Uterus (tissue), 4 donors: ENCODE results near the gene NYNRIN. TPM values are rescaled to one million over a fixed set of nuclear protein-coding genes. Genes with fewer than 3 reads are reported as not detected.

Experiments
- DNase-seq, 2 donors: peaks; one replicate each; pipeline ENCODE4 v3.0.0-alpha.2; 2019 to 2020
- H3K27ac ChIP-seq, 2 donors: fragments of 200-600 bp; sonication (generic); 1 replicate in 1 of 2; 2 replicates in 1 of 2; pipeline ENCODE4 v1.5.1; 2016 to 2018
- H3K27me3 ChIP-seq, 2 donors: fragments of 200-600 bp; sonication (generic); one replicate each; pipeline ENCODE4 v1.5.1; 2018 to 2019; ENCODE audit warnings: control low read depth in 1 of 2
- H3K36me3 ChIP-seq, 2 donors: fragments of 200-600 bp; sonication (generic); one replicate each; pipeline ENCODE4 v1.5.1; 2019; ENCODE audit warnings: control low read depth in 1 of 2
- H3K4me1 ChIP-seq, 2 donors: fragments of 200-600 bp; sonication (generic); one replicate each; pipeline ENCODE4 v1.5.1; 2018 to 2019; ENCODE audit warnings: control low read depth in 1 of 2
- H3K4me3 ChIP-seq, 2 donors: fragments of 200-600 bp; sonication (generic); 1 replicate in 1 of 2; 2 replicates in 1 of 2; pipeline ENCODE4 v1.5.1; 2018 to 2019; ENCODE audit warnings: mild to moderate bottlenecking in 1 of 2
- H3K9me3 ChIP-seq, 2 donors: fragments of 200-600 bp; sonication (generic); one replicate each; pipeline ENCODE4 v1.5.1; 2019; ENCODE audit warnings: control low read depth in 1 of 2
- CTCF ChIP-seq, 4 experiments: fragments of 200-600 bp in 2 of 4; fragments of 450-650 bp in 2 of 4; sonication (generic) in 2 of 4; IDR thresholded peaks; one replicate each; pipeline ENCODE4 v1.5.1; 2016 to 2019; ENCODE audit warnings: antibody characterized with exemption in 4 of 4, mild to moderate bottlenecking in 2 of 4, moderate library complexity in 1 of 4
- POLR2A ChIP-seq, 2 donors: fragments of 450-650 bp; IDR thresholded peaks; one replicate each; pipeline ENCODE4 v1.6.1; 2016; ENCODE audit warnings: antibody characterized with exemption in 2 of 2, mild to moderate bottlenecking in 1 of 2, moderate library complexity in 1 of 2
- intact Hi-C: fragments of 100-400 bp; cut with DNase I; formaldehyde crosslinking; loops from one replicate; pipeline ENCODE4 v1.15.1; 2023; ENCODE audit warnings: low total_unique reads
- total RNA-seq, 4 donors: library from RNA; depleted of rRNA in 3 of 4; stranded (reverse); fragments of >200 nt in 3 of 4; gene quantifications; one replicate each; pipeline versions ENCODE4 v1.1.0 to v1.2.4, GENCODE V29; 2014 to 2023
- donor health status: DM: yes; HTN: yes; CAD: no.

Gene NYNRIN
- total RNA-seq, 4 donors from 2014 or later = 4.9 to 51.1 (median 27.3) TPM

- intact Hi-C loops = no loop called here
- no peaks in the 10 kb centered on the region for H3K27me3 ChIP-seq
- H3K36me3 ChIP-seq = no peaks in the 10 kb centered on the region
- no peak overlapping the region for H3K4me3 ChIP-seq
- no peak overlapping the region for H3K27ac ChIP-seq
- TF ChIP-seq CTCF (IDR thresholded peaks at IDR 0.05) = no peak
- no peak for TF ChIP-seq POLR2A (IDR thresholded peaks at IDR 0.05)
- no peak for DNase-seq
- no peaks in the 10 kb centered on the region for H3K9me3 ChIP-seq
- peaks cover 0 to 4% of the 10 kb centered on the region in 2 donors for H3K4me1 ChIP-seq
Measured at GRCh38 chr14:24394275-24394674, 4.5 kb upstream of the NYNRIN start.

DNA sequence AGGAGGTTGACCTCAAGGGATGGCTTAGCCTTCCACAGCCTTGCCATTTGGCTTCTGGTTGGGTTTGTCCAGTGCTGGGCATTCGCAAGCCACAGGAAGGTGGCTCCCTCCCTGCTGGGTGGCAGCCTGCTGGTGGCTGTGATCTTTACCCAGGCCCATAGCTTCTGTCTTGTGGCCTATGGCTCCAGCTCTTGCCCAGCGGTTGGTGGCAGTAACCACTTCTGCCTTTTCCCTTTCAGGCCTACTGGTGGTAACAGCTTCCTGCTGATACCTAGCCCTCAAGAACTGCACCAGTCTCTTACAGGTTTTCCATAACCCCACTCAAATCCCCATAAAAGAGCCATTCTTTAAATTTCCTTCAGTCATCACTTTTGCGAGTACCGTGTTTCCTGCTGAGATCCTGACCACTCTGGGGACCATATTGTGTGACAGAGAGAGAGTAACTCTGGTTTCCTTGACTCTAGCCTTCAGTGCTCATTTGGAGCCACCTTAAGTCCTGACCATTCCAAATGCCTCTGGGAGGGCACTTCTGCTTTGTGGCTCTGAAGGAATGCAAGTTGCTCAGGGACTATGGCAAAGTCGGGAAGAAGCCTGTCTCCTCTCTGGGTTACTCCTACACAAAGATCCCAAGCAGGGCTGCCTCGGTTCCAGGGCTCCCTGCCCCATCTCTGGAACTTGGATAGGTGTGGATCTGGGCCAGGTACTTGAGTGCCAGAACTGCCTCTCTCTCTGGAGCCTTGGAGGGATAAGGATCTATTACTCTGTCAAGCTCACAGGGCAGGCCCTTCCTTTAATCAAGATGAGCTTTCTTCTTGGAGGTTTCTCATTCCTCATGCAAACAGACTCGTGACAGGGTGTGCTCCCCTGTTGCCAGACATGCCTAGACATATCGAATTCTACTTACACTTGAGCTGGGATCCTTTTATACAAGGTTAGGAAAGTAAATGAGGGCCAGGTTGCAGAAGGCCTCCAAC lies 2.9 kb upstream of the NYNRIN start:
- no peaks in the 10 kb centered on the region for H3K9me3 ChIP-seq
- H3K27ac ChIP-seq = no peak overlapping the region
- intact Hi-C loops = no loop called here
- H3K4me3 ChIP-seq = no peak overlapping the region
- no peaks in the 10 kb centered on the region for H3K36me3 ChIP-seq
- TF ChIP-seq CTCF (IDR thresholded peaks at IDR 0.05) (no peak), POLR2A (IDR thresholded peaks at IDR 0.05) (no peak)
- peaks cover 0 to 7% of the 10 kb centered on the region in 2 donors for H3K4me1 ChIP-seq
- no peaks in the 10 kb centered on the region for H3K27me3 ChIP-seq
- DNase-seq = no peak

DNA sequence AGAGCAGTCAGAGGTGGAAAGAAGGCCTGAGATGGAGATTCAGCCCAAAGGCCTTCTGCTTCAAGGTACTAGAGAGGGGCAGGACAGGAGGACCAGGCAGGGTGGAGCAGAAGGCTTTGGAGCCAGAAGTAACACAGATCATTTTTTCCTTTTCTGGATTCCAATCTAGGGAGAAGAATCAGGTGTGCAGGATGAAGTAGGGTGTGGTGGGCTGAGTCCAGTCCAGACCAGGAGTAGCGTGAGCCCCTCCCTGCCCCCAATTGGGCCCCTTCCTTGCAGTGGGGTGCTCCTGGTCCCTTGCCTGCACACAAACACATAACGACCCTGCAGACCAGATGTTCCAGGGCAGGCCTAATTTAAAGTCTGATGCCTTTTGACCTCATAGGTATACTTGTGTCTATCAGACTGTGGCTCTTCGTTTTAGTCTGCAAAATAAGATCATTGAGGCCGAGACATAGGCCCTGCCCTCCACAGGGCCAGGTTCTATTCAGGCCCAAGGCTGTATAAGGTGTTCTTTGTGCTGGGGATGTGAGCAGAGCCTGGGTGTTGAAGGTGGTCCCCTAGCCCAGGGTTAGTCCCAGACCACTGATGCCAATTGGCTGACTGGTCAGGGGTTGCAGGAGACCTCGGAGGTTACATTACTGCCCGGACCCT lies 1.0 kb upstream of the NYNRIN start:
- Histone ChIP-seq H3K36me3 (no peaks in the 10 kb centered on the region), H3K27me3 (no peaks in the 10 kb centered on the region), H3K27ac (peak overlapping the region; percentile 87 to 91), H3K9me3 (no peaks in the 10 kb centered on the region), H3K4me3 (peak overlapping the region in 1 of 2 donors; percentile 66), H3K4me1 (peaks cover 0 to 7% of the 10 kb centered on the region in 2 donors)
- intact Hi-C loops = no loop called here
- TF ChIP-seq CTCF (IDR thresholded peaks at IDR 0.05) (no peak), POLR2A (IDR thresholded peaks at IDR 0.05) (no peak)
- no peak for DNase-seq

GRCh38 chr14:24398293-24398652 lies 530 bp upstream of the NYNRIN start:
- Histone ChIP-seq H3K4me1 (peaks cover 0 to 7% of the 10 kb centered on the region in 2 donors), H3K36me3 (no peaks in the 10 kb centered on the region), H3K4me3 (peak overlapping the region; percentile 57 to 66), H3K27me3 (no peaks in the 10 kb centered on the region), H3K9me3 (no peaks in the 10 kb centered on the region), H3K27ac (peak overlapping the region; percentile 87 to 91)
- no peak for TF ChIP-seq POLR2A (IDR thresholded peaks at IDR 0.05)
- no peak for TF ChIP-seq CTCF (IDR thresholded peaks at IDR 0.05)
- intact Hi-C loops = no loop called here
- peak; percentile 37 to 45 for DNase-seq

- peak overlapping the region; percentile 87 to 91 for H3K27ac ChIP-seq
- no peaks in the 10 kb centered on the region for H3K9me3 ChIP-seq
- peak overlapping the region; percentile 57 to 66 for H3K4me3 ChIP-seq
- TF ChIP-seq POLR2A (IDR thresholded peaks at IDR 0.05) = no peak
- TF ChIP-seq CTCF (IDR thresholded peaks at IDR 0.05) = no peak
- no peaks in the 10 kb centered on the region for H3K36me3 ChIP-seq
- intact Hi-C loops = no loop called here
- peaks cover 0 to 7% of the 10 kb centered on the region in 2 donors for H3K4me1 ChIP-seq
- H3K27me3 ChIP-seq = no peaks in the 10 kb centered on the region
- DNase-seq = no peak
Measured at GRCh38 chr14:24399447-24399822, 632 bp downstream of the NYNRIN start.
